Peyer's patch (tissue), 4 donors: Measurements from ENCODE around the gene IKZF3. TPM values are rescaled to one million over a fixed set of nuclear protein-coding genes. Genes with fewer than 3 reads are reported as not detected.

Experiments used
- DNase-seq, 3 donors: peaks; one replicate each; pipeline ENCODE4 v3.0.0-alpha.2; 2017 to 2019
- H3K27ac ChIP-seq, 4 donors: fragments of 200-600 bp; sonication (generic); one replicate each; pipeline ENCODE4 v1.5.1; 2016 to 2019
- H3K27me3 ChIP-seq, 2 donors: fragments of 200-600 bp; sonication (generic); one replicate each; pipeline ENCODE4 v1.5.1; 2019
- H3K36me3 ChIP-seq, 3 donors: fragments of 200-600 bp; sonication (generic); one replicate each; pipeline ENCODE4 v1.5.1; 2016 to 2019
- H3K4me1 ChIP-seq, 4 donors: fragments of 200-600 bp; sonication (generic); one replicate each; pipeline ENCODE4 v1.5.1; 2016 to 2019
- H3K4me3 ChIP-seq, 4 donors: fragments of 200-600 bp; sonication (generic); 1 replicate in 3 of 4; 2 replicates in 1 of 4; pipeline ENCODE4 v1.5.1; 2016 to 2019; ENCODE audit warnings: mild to moderate bottlenecking in 1 of 4
- H3K9me3 ChIP-seq, 4 donors: fragments of 200-600 bp; sonication (generic); one replicate each; pipeline ENCODE4 v1.5.1; 2016 to 2019; ENCODE audit warnings: mild to moderate bottlenecking in 1 of 4
- CTCF ChIP-seq, 6 experiments: fragments of 450-650 bp in 4 of 6; fragments of 200-600 bp in 2 of 6; sonication (generic) in 1 of 6; IDR thresholded peaks; one replicate each; pipeline ENCODE4 v1.5.1; 2017 to 2019; ENCODE audit warnings: antibody characterized with exemption in 6 of 6, mild to moderate bottlenecking in 3 of 6, moderate library complexity in 1 of 6
- POLR2A ChIP-seq, 2 donors: fragments of 450-650 bp; IDR thresholded peaks; one replicate each; pipeline ENCODE4 v1.5.1; 2017; ENCODE audit warnings: antibody characterized with exemption in 2 of 2, mild to moderate bottlenecking in 2 of 2, moderate library complexity in 2 of 2
- total RNA-seq, 4 donors: library from RNA; depleted of rRNA; stranded (reverse); fragments of >200 nt; gene quantifications; one replicate each; pipeline ENCODE4 v1.1.0, GENCODE V29; 2016

The IKZF3 gene
- total RNA-seq, 4 donors from 2014 or later = 5.4 to 45.4 (median 7.0) TPM

- TF ChIP-seq CTCF (IDR thresholded peaks at IDR 0.05) (no peak), POLR2A (IDR thresholded peaks at IDR 0.05) (no peak)
- DNase-seq = no peak
- Histone ChIP-seq H3K27ac (no peak overlapping the region), H3K9me3 (peaks cover 0 to 6% (median 3%) of the 10 kb centered on the region in 4 donors), H3K4me3 (no peak overlapping the region), H3K27me3 (no peaks in the 10 kb centered on the region), H3K36me3 (no peaks in the 10 kb centered on the region), H3K4me1 (no peaks in the 10 kb centered on the region)
These were observed 25.3 kb downstream of the IKZF3 start for GRCh38 chr17:39838784-39839183.

- Histone ChIP-seq H3K4me3 (no peak overlapping the region), H3K27ac (no peak overlapping the region), H3K36me3 (no peaks in the 10 kb centered on the region), H3K9me3 (peaks cover 0 to 6% (median 3%) of the 10 kb centered on the region in 4 donors), H3K4me1 (no peaks in the 10 kb centered on the region), H3K27me3 (no peaks in the 10 kb centered on the region)
- TF ChIP-seq CTCF (IDR thresholded peaks at IDR 0.05) (no peak), POLR2A (IDR thresholded peaks at IDR 0.05) (no peak)
- DNase-seq = no peak
These were observed 26.1 kb downstream of the IKZF3 start for GRCh38 chr17:39838057-39838456.

- Histone ChIP-seq H3K4me1 (no peaks in the 10 kb centered on the region), H3K36me3 (no peaks in the 10 kb centered on the region), H3K4me3 (no peak overlapping the region), H3K9me3 (peaks cover 0 to 6% (median 3%) of the 10 kb centered on the region in 4 donors), H3K27me3 (no peaks in the 10 kb centered on the region), H3K27ac (no peak overlapping the region)
- TF ChIP-seq CTCF (IDR thresholded peaks at IDR 0.05) (no peak), POLR2A (IDR thresholded peaks at IDR 0.05) (no peak)
- DNase-seq = no peak
These were observed 28.0 kb downstream of the IKZF3 start for GRCh38 chr17:39836117-39836516.

- Histone ChIP-seq H3K4me1 (no peaks in the 10 kb centered on the region), H3K27ac (no peak overlapping the region), H3K27me3 (no peaks in the 10 kb centered on the region), H3K4me3 (no peak overlapping the region), H3K9me3 (peaks cover 0 to 6% (median 3%) of the 10 kb centered on the region in 4 donors), H3K36me3 (no peaks in the 10 kb centered on the region)
- TF ChIP-seq CTCF (IDR thresholded peaks at IDR 0.05) (no peak), POLR2A (IDR thresholded peaks at IDR 0.05) (no peak)
- DNase-seq = no peak
These were observed 28.9 kb downstream of the IKZF3 start for GRCh38 chr17:39835038-39835786.

GRCh38 chr17:39834017-39834416 is 30.1 kb downstream of the IKZF3 start:
- Histone ChIP-seq H3K4me1 (no peaks in the 10 kb centered on the region), H3K9me3 (peaks cover 0 to 6% (median 3%) of the 10 kb centered on the region in 4 donors), H3K36me3 (no peaks in the 10 kb centered on the region), H3K4me3 (no peak overlapping the region), H3K27ac (no peak overlapping the region), H3K27me3 (no peaks in the 10 kb centered on the region)
- DNase-seq = no peak
- TF ChIP-seq CTCF (IDR thresholded peaks at IDR 0.05) (no peak), POLR2A (IDR thresholded peaks at IDR 0.05) (no peak)
